ENCODE data around the gene KAZN.

DNA sequence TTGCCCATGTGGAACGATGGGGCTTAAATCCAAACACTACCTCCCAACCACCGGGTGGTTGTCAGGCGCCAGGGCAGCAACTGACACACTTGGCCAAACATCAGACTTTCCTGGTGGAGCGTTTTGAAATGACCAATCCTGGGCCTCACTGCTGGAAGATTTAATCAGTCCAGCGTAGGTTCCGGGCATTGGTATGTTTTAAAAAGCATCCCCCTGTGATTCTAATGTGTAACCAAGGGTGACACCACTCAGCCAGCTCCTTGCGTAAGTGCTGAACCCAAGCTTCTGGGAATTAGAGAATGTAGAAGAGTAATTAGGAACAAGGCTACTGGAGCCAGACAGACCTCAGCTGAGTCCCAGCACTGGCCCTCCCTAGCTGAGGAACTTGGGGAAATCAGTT lies 44.8 kb upstream of the KAZN start:
- TF ChIP-seq, protein P1, sequence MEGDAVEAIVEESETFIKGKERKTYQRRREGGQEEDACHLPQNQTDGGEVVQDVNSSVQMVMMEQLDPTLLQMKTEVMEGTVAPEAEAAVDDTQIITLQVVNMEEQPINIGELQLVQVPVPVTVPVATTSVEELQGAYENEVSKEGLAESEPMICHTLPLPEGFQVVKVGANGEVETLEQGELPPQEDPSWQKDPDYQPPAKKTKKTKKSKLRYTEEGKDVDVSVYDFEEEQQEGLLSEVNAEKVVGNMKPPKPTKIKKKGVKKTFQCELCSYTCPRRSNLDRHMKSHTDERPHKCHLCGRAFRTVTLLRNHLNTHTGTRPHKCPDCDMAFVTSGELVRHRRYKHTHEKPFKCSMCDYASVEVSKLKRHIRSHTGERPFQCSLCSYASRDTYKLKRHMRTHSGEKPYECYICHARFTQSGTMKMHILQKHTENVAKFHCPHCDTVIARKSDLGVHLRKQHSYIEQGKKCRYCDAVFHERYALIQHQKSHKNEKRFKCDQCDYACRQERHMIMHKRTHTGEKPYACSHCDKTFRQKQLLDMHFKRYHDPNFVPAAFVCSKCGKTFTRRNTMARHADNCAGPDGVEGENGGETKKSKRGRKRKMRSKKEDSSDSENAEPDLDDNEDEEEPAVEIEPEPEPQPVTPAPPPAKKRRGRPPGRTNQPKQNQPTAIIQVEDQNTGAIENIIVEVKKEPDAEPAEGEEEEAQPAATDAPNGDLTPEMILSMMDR (IDR thresholded peaks at IDR 0.05), result no peak
- no peak for TF ChIP-seq POLR2A (IDR thresholded peaks at IDR 0.05)
